HG03095 (cell line): ENCODE results near the gene FOXP1.

Experiments
- ATAC-seq: cut with Tn5 transposase; IDR thresholded peaks from one replicate; pipeline ENCODE4 v1.9.1; 2021; ENCODE audit warnings: moderate library complexity; ENCODE audit not compliant: unreplicated experiment

FOXP1 gene

GRCh38 chr3:71316066-71316777 lies 267.3 kb downstream of the FOXP1 start:
- no peak for ATAC-seq

GRCh38 chr3:71315431-71315830 lies 268.1 kb downstream of the FOXP1 start:
- ATAC-seq: no peak

- no peak for ATAC-seq
Measured at GRCh38 chr3:71313844-71314243, 269.7 kb downstream of the FOXP1 start.

- no peak for ATAC-seq
Measured at GRCh38 chr3:71312461-71312860, 271.1 kb downstream of the FOXP1 start.

GRCh38 chr3:71311661-71312046 lies 271.9 kb downstream of the FOXP1 start:
- ATAC-seq: no peak

GRCh38 chr3:71310980-71311660 lies 272.4 kb downstream of the FOXP1 start:
- no peak for ATAC-seq

- ATAC-seq: no peak
Measured at GRCh38 chr3:71310359-71310979, 273.1 kb downstream of the FOXP1 start.

- no peak for ATAC-seq
Measured at GRCh38 chr3:71309886-71310285, 273.6 kb downstream of the FOXP1 start.

GRCh38 chr3:71309342-71309741 lies 274.2 kb downstream of the FOXP1 start:
- no peak for ATAC-seq

- ATAC-seq: no peak
Measured at GRCh38 chr3:71308836-71309235, 274.7 kb downstream of the FOXP1 start.

GRCh38 chr3:71307991-71308697 lies 275.4 kb downstream of the FOXP1 start:
- no peak for ATAC-seq

GRCh38 chr3:71305231-71306206 lies 278.0 kb downstream of the FOXP1 start:
- ATAC-seq: no peak

- no peak for ATAC-seq
Measured at GRCh38 chr3:71304684-71305083, 278.8 kb downstream of the FOXP1 start.

- ATAC-seq: no peak
Measured at GRCh38 chr3:71304247-71304646, 279.3 kb downstream of the FOXP1 start.

- ATAC-seq: no peak
Measured at GRCh38 chr3:71303627-71304200, 279.8 kb downstream of the FOXP1 start.

- no peak for ATAC-seq
Measured at GRCh38 chr3:71302604-71303003, 280.9 kb downstream of the FOXP1 start.

- peak; percentile 78 for ATAC-seq
Measured at GRCh38 chr3:71300951-71301393, 282.6 kb downstream of the FOXP1 start.

GRCh38 chr3:71299160-71299559 lies 284.4 kb downstream of the FOXP1 start:
- no peak for ATAC-seq

- ATAC-seq: no peak
Measured at GRCh38 chr3:71294919-71295318, 288.6 kb downstream of the FOXP1 start.

GRCh38 chr3:71290301-71290700 lies 293.2 kb downstream of the FOXP1 start:
- no peak for ATAC-seq
